K562 (cell line): ENCODE results near the gene TNFAIP6. TPM values are rescaled to one million over a fixed set of nuclear protein-coding genes. Genes with fewer than 3 reads are reported as not detected.

Experiments used
- ATAC-seq: fragments of 200-7000 bp; cut with Tn5 transposase; 3 replicates; pipeline ENCODE4 v1.9.1; 2020; ENCODE audit warnings: moderate library complexity
- BruUV-seq: library from RNA; stranded (reverse); fragments of 400-500 nt; replicated peaks from 2 replicates; lab custom pipeline; 2021; lab: Mats Ljungman, UMichigan
- CTCF ChIA-PET: fragments of 300-600 bp; formaldehyde crosslinking; extraction: SDS; loops from one replicate; lab custom pipeline; 2021; ENCODE audit warnings: low intra/inter-chr PET ratio; lab: Yijun Ruan, JAX
- POLR2A ChIA-PET: fragments of 300-600, 350-650 bp; sonication (Branson Sonifier 250); formaldehyde crosslinking; extraction: SDS; loops from one replicate; lab custom pipeline; 2021; ENCODE audit warnings: antibody characterized with exemption, inconsistent platforms; lab: Yijun Ruan, JAX
- DNase-seq, 4 experiments: peaks; one replicate each; pipeline versions ENCODE4 v3.0.0 to v3.0.0-alpha.2; 2011 to 2018; ENCODE audit warnings: low spot score in 3 of 4, mixed read lengths in 3 of 4; ENCODE audit errors: extremely low read depth in 1 of 4
- FAIRE-seq: peaks from 2 replicates; lab custom pipeline; 2011; peaks lifted over from hg19 to GRCh38; lab: Jason Lieb, UNC
- H2AFZ ChIP-seq: 2 replicates; pipeline ENCODE4 v1.6.0; 2011; ENCODE audit warnings: low read depth, low read length, control low read depth, inconsistent platforms
- H3K27ac ChIP-seq: fragments of 200-600 bp; 3 replicates; pipeline ENCODE4 v1.8.0; 2011; ENCODE audit warnings: low read depth, mild to moderate bottlenecking, control low read depth, inconsistent platforms, low read length, moderate library complexity, mixed read lengths; ENCODE audit errors: extremely low read depth
- H3K27me3 ChIP-seq, 2 experiments: fragments of 300-600 bp in 1 of 2; 2 replicates in 1 of 2; 3 replicates in 1 of 2; pipeline versions ENCODE4 v1.6.0 to v1.8.0; 2011; ENCODE audit warnings: inconsistent platforms in 2 of 2, low read length in 2 of 2, mild to moderate bottlenecking in 1 of 2, mixed read lengths in 1 of 2, moderate library complexity in 1 of 2; ENCODE audit not compliant: control insufficient read depth in 2 of 2, insufficient read depth in 2 of 2
- H3K36me3 ChIP-seq: fragments of 300-600 bp; 3 replicates; pipeline ENCODE4 v1.8.0; 2011; ENCODE audit warnings: mild to moderate bottlenecking, low read length, inconsistent platforms; ENCODE audit not compliant: control insufficient read depth, insufficient read depth
- H3K4me1 ChIP-seq, 2 experiments: fragments of 200-600 bp in 1 of 2; replicated peaks in 1 of 2; 2 replicates in 1 of 2; 3 replicates in 1 of 2; pipeline versions ENCODE4 v1.5.1 to v1.8.0; 2011; ENCODE audit warnings: inconsistent platforms in 2 of 2, low read length in 2 of 2, mild to moderate bottlenecking in 1 of 2, mixed read lengths in 1 of 2, moderate library complexity in 1 of 2; ENCODE audit not compliant: control insufficient read depth in 2 of 2, insufficient read depth in 2 of 2
- H3K4me2 ChIP-seq: 2 replicates; pipeline ENCODE4 v1.6.1; 2011; ENCODE audit warnings: low read length, control low read depth, inconsistent platforms, mixed read lengths; ENCODE audit not compliant: insufficient read depth
- H3K4me3 ChIP-seq: fragments of 200-600 bp; sonication (generic), shearing (Covaris generic); 2 replicates; pipeline ENCODE4 v1.5.1; 2016; ENCODE audit warnings: control low read depth, inconsistent platforms
- H3K79me2 ChIP-seq: fragments of 200-600 bp; 3 replicates; pipeline ENCODE4 v1.8.0; 2011; ENCODE audit warnings: low read length, inconsistent platforms; ENCODE audit not compliant: control insufficient read depth, insufficient read depth
- H3K9ac ChIP-seq, 2 experiments: 2 replicates each; pipeline versions ENCODE4 v1.6.0 to v1.6.1; 2011; ENCODE audit warnings: low read depth in 2 of 2, low read length in 2 of 2, control low read depth in 1 of 2, inconsistent platforms in 1 of 2, mild to moderate bottlenecking in 1 of 2, mixed read lengths in 1 of 2; ENCODE audit not compliant: insufficient read depth in 1 of 2
- H3K9me1 ChIP-seq: one replicate; pipeline ENCODE4 v1.6.0; 2011; ENCODE audit warnings: inconsistent platforms, mild to moderate bottlenecking, low read length, moderate library complexity; ENCODE audit not compliant: control insufficient read depth, insufficient read depth
- H3K9me3 ChIP-seq: replicated peaks from 2 replicates; pipeline ENCODE4 v1.5.1; 2011; ENCODE audit warnings: low read depth, low read length, inconsistent platforms; ENCODE audit not compliant: control insufficient read depth, insufficient read depth
- H4K20me1 ChIP-seq: replicated peaks from 2 replicates; pipeline ENCODE4 v1.6.1; 2011; ENCODE audit warnings: low read length, inconsistent platforms, mixed read lengths; ENCODE audit not compliant: control insufficient read depth, insufficient read depth
- ATF1 ChIP-seq, 2 experiments: fragments of 450-650 bp in 1 of 2; IDR thresholded peaks; 2 replicates each; pipeline ENCODE4 v1.6.1; 2016; ENCODE audit warnings: missing compliant biosample characterization in 1 of 2, missing genetic modification characterization in 1 of 2
- ATF7 ChIP-seq: fragments of 450-650 bp; IDR thresholded peaks from 2 replicates; pipeline ENCODE4 v1.7.1; 2014; ENCODE audit warnings: mild to moderate bottlenecking, moderate library complexity
- BRCA1 ChIP-seq, 2 experiments: fragments of 450-650 bp in 1 of 2; sonication (generic) in 1 of 2; formaldehyde crosslinking in 1 of 2; IDR thresholded peaks; 2 replicates each; pipeline versions ENCODE4 v1.5.0 to v1.6.1; 2017 to 2020; ENCODE audit warnings: mild to moderate bottlenecking in 1 of 2, missing genetic modification reagents in 1 of 2
- CBX3 ChIP-seq, 2 experiments: IDR thresholded peaks; 1 replicate in 1 of 2; 2 replicates in 1 of 2; pipeline ENCODE4 v1.6.1; 2012; ENCODE audit warnings: inconsistent platforms in 2 of 2, low read length in 2 of 2, borderline replicate concordance in 1 of 2, control low read depth in 1 of 2
- CEBPB ChIP-seq: fragments of 450-650 bp; IDR thresholded peaks from 2 replicates; pipeline ENCODE4 v1.6.1; 2016; ENCODE audit warnings: missing genetic modification characterization, missing compliant biosample characterization
- CREM ChIP-seq: IDR thresholded peaks from 2 replicates; pipeline ENCODE4 v1.6.1; 2014; ENCODE audit warnings: antibody characterized with exemption, low read depth
- CTCF ChIP-seq, 3 experiments: IDR thresholded peaks in 2 of 3; conservative IDR thresholded peaks in 1 of 3; 2 replicates each; pipeline ENCODE4 v1.5.1; 2011 to 2012; ENCODE audit warnings: low read length in 3 of 3, mild to moderate bottlenecking in 3 of 3, control low read depth in 2 of 3, improper control_type of control experiment in 1 of 3, inconsistent platforms in 1 of 3, low read depth in 1 of 3, mixed read lengths in 1 of 3, moderate library complexity in 1 of 3; ENCODE audit not compliant: insufficient read depth in 2 of 3
- GTF2F1 ChIP-seq: IDR thresholded peaks from 2 replicates; pipeline ENCODE4 v1.6.1; 2011; ENCODE audit warnings: low read depth, low read length, improper control_type of control experiment
- IRF2 ChIP-seq: sonication (generic); formaldehyde crosslinking; IDR thresholded peaks from 2 replicates; pipeline ENCODE4 v1.8.1; 2022; ENCODE audit warnings: mild to moderate bottlenecking, missing genetic modification reagents
- KDM1A ChIP-seq, 2 experiments: fragments of 450-650 bp; IDR thresholded peaks; 2 replicates each; pipeline ENCODE4 v1.6.1; 2016; ENCODE audit warnings: mild to moderate bottlenecking in 2 of 2
- KLF16 ChIP-seq: IDR thresholded peaks from 2 replicates; pipeline ENCODE4 v1.6.1; 2016; ENCODE audit warnings: antibody characterized with exemption
- MLLT1 ChIP-seq, 2 experiments: fragments of 450-650 bp; IDR thresholded peaks; 2 replicates each; pipeline ENCODE4 v1.6.1; 2016
- SIX5 ChIP-seq, 2 experiments: IDR thresholded peaks; 2 replicates each; pipeline ENCODE4 v1.6.1; 2011; ENCODE audit warnings: low read length in 2 of 2, borderline replicate concordance in 1 of 2, low read depth in 1 of 2, mild to moderate bottlenecking in 1 of 2, moderate library complexity in 1 of 2; ENCODE audit not compliant: insufficient read depth in 1 of 2
- SRSF9 ChIP-seq: fragments of 200-400 bp; formaldehyde crosslinking; IDR thresholded peaks from 2 replicates; pipeline ENCODE4 v1.6.1; 2017; ENCODE audit warnings: low read depth, low read length, borderline replicate concordance
- TGIF2 ChIP-seq: sonication (generic); formaldehyde crosslinking; IDR thresholded peaks from 2 replicates; pipeline ENCODE4 v1.8.1; 2022; ENCODE audit warnings: mild to moderate bottlenecking, missing genetic modification reagents, moderate library complexity
- THRA ChIP-seq: fragments of 450-650 bp; IDR thresholded peaks from 2 replicates; pipeline ENCODE4 v1.6.1; 2017; ENCODE audit warnings: mild to moderate bottlenecking, moderate library complexity
- WGBS: fragments of 100-300 bp; shearing (Covaris generic); methylation state at CpG from one replicate; pipeline ENCODE4 v1.1.6; 2016; ENCODE audit warnings: low coverage, mixed read lengths; ENCODE audit not compliant: insufficient coverage; ENCODE audit errors: missing lambda C conversion rate; 5-methylcytosine and 5-hydroxymethylcytosine counted together
- in situ Hi-C: fragments of 300-500 bp; cut with MboI; formaldehyde crosslinking; loops from 4 replicates; pipeline ENCODE4 v1.15.0; 2018; ENCODE audit warnings: inconsistent platforms, mixed read lengths
- intact Hi-C: fragments of 100-400 bp; cut with micrococcal nuclease; formaldehyde crosslinking; loops from 2 replicates; pipeline ENCODE4 v1.14.2; 2022
- polyA plus RNA-seq, 8 experiments: library from polyadenylated mRNA; depleted of rRNA in 4 of 8; stranded (reverse) in 5 of 8; unstranded in 3 of 8; fragments of >200 nt; fragmentation: Nextera tagmentation in 2 of 8; fragmentation: Illumina TruSeq in 1 of 8; extraction: Ambion mirVana in 2 of 8; extraction: Trizol in 1 of 8; gene quantifications; 2 replicates each; pipeline versions ENCODE4 v1.2.1 to v1.2.3, GENCODE V29; 2011 to 2014; ENCODE audit warnings: inconsistent platforms in 1 of 8, missing spikeins in 1 of 8
- total RNA-seq, 7 experiments: library from RNA; depleted of rRNA in 6 of 7; stranded (reverse); fragments of >200 nt in 6 of 7; fragmentation: Illumina TruSeq in 2 of 7; extraction: Trizol in 2 of 7; gene quantifications; 2 replicates each; pipeline versions ENCODE4 v1.2.1 to v1.2.3, GENCODE V29; 2011 to 2021; ENCODE audit warnings: low replicate concordance in 1 of 7

TNFAIP6 gene
- total and polyA plus RNA-seq, 9 of the 15 experiments (the other 6 are each of a cell fraction or from before 2014, with no cell fraction given) = 0.07 to 0.28 (median 0.08) TPM; not detected in 6

GRCh38 chr2:151361674-151362370 is 4.4 kb downstream of the TNFAIP6 start (continued):
- TF ChIP-seq CBX3 (IDR thresholded peaks at IDR 0.05; ENCODE audit: borderline replicate concordance in 1 of 2, low read length in 2 of 2) (no peak), GTF2F1 (no peak), IRF2 (CRISPR knock-in tag) (no peak), KDM1A (IDR thresholded peaks at IDR 0.05) (no peak), TGIF2 (CRISPR knock-in tag) (no peak)

- Histone ChIP-seq H3K4me2 (no peak overlapping the region), H2AFZ (peak overlapping the region; percentile 66), H3K9ac (peak overlapping the region in 1 of 2 experiments; percentile 19; a peak in 1 of 4 replicates), H3K9me3 (no peaks in the 10 kb centered on the region), H3K27me3 (no peaks in the 10 kb centered on the region), H3K9me1 (no peaks in the 10 kb centered on the region), H3K4me1 (no peaks in the 10 kb centered on the region; a peak in 1 of 5 replicates), H3K4me3 (no peak overlapping the region), H4K20me1 (no peaks in the 10 kb centered on the region), H3K79me2 (no peaks in the 10 kb centered on the region), H3K36me3 (no peaks in the 10 kb centered on the region), H3K27ac (no peak overlapping the region)
- ATAC-seq = peak; percentile 58
- POLR2A ChIA-PET = interaction anchor here (0.6 to 1.1 kb wide), 2 partner anchors 10 to 26 kb away, joined by 3 to 5 read pairs; no protein-coding TSS in a partner anchor
- 36% methylated on average over 8 of the region's 8 CpGs for WGBS
- DNase-seq = no peak
- CTCF ChIA-PET = no interaction called here
- in situ Hi-C loops (no loop called here), intact Hi-C loops (no loop called here)
- no peak for FAIRE-seq
- no TSS peak for BruUV-seq
- TF ChIP-seq ATF7 (peak; percentile 75; the same call in 1 of the 2 replicates), SIX5 (IDR thresholded peaks at IDR 0.05; ENCODE audit: borderline replicate concordance in 1 of 2, insufficient read depth in 1 of 2, low read depth in 1 of 2, low read length in 2 of 2) (no peak), CEBPB (tag) (peak; percentile 43; the same call in 1 of the 2 replicates), SRSF9 (no peak), ATF1 (CRISPR knock-in tag; IDR thresholded peaks at IDR 0.05) (no peak), ATF1 (tag; IDR thresholded peaks at IDR 0.05) (no peak), THRA (no peak), KLF16 (no peak), CTCF (IDR thresholded peaks at IDR 0.05 in 2 of 3, conservative IDR thresholded peaks at IDR 0.05 in 1 of 3; ENCODE audit: insufficient read depth in 2 of 3, low read depth in 1 of 3, low read length in 3 of 3) (no peak), BRCA1 (IDR thresholded peaks at IDR 0.05) (no peak), BRCA1 (CRISPR knock-in tag; IDR thresholded peaks at IDR 0.05) (no peak), MLLT1 (IDR thresholded peaks at IDR 0.05) (no peak), CREM (peak; percentile 41)
Observed at GRCh38 chr2:151363709-151364108, 6.3 kb downstream of the TNFAIP6 start.
